ENCODE measurements around the gene GLCCI1.

DNA sequence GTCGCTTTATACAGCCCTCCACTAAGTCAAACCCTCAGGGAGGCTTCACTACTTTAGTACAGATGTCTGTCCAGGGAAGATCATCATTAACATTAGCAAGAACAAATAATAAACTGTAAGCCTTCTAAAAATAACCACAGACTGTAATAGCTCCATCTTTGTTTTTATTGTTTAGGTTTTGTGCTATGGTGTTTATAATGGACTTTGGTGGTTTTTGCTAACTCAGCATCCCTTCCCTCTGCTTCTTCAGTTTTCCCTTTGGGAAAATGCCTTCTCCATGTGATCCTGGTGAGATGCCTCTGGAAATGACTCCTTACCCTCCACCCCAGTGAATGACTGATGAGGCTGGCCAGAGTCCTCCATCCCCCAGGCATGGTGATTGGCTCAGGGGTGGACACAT, 162.1 kb downstream of the GLCCI1 start:
- TF ChIP-seq CTCF (IDR thresholded peaks at IDR 0.05) (no peak), POLR2A (IDR thresholded peaks at IDR 0.05) (no peak)

Measured in right lobe of liver (tissue), 4 donors.